AG08396 (cell line): Measurements from ENCODE around the gene PCYT2.

Experiments used
- DNase-seq: peaks from one replicate; pipeline ENCODE4 v3.0.0; 2012; ENCODE audit warnings: low spot score, mixed read lengths

The PCYT2 gene

GRCh38 chr17:81851423-81851822, 59.8 kb downstream of the PCYT2 start:
- DNase-seq = no peak
